ENCODE measurements around the gene SZT2. TPM values are rescaled to one million over a fixed set of nuclear protein-coding genes. Genes with fewer than 3 reads are reported as not detected.

SZT2 gene
- total and polyA plus RNA-seq, 2 of the 13 experiments (the other 11 are each of a cell fraction or from before 2014, with no cell fraction given): 8.0 to 8.8 TPM

DNA sequence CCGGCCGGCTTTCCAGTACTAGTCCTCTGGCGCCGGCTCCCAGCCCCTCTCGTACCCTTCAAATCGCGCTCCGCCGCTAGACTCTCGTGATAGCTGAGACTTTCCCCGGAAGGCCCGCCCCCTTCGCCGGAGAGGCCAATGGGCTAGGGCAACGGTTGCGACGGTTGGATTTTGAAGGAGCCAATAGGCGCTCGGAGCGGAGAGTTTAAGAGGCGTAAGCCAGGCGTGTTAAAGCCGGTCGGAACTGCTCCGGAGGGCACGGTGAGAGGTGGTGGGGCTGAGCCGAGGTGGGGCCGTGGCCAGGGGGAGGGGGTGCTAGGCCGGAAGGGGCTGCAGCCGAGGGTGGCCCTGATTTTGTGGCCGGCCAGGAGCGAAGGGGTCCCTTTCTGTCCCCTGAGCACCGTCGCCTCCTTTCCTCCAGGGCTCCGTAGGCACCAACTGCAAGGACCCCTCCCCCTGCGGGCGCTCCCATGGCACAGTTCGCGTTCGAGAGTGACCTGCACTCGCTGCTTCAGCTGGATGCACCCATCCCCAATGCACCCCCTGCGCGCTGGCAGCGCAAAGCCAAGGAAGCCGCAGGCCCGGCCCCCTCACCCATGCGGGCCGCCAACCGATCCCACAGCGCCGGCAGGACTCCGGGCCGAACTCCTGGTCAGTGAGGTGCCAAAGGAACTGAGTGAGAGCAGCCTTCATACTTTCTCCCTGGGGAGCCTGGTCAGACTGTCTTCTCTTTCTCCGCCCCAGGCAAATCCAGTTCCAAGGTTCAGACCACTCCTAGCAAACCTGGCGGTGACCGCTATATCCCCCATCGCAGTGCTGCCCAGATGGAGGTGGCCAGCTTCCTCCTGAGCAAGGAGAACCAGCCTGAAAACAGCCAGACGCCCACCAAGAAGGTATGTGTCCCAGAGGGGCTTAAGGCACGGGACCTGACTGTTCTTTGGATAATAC is 30.7 kb upstream of the SZT2 start, which contains the start of gene CDC20 (continued):
- TF ChIP-seq PRDM10 (CRISPR knock-in tag; IDR thresholded peaks at IDR 0.05; ENCODE audit: low read depth) (no peak), KDM4B (CRISPR knock-in tag; IDR thresholded peaks at IDR 0.05) (no peak), RFX5 (IDR thresholded peaks at IDR 0.05; ENCODE audit: low read depth, low read length) (no peak), ZNF792 (CRISPR knock-in tag; IDR thresholded peaks at IDR 0.05) (no peak; the same call in 1 of the 2 replicates), ZSCAN29 (CRISPR knock-in tag; conservative IDR thresholded peaks at IDR 0.05) (no peak), ZNF577 (CRISPR knock-in tag; IDR thresholded peaks at IDR 0.05; ENCODE audit: borderline replicate concordance, low read depth) (no peak), ZNF318 (CRISPR knock-in tag; IDR thresholded peaks at IDR 0.05) (no peak), NFE2 (CRISPR knock-in tag; IDR thresholded peaks at IDR 0.05) (no peak), ZNF674 (CRISPR knock-in tag; IDR thresholded peaks at IDR 0.05; ENCODE audit: low read depth) (0 out of 2 replicates have a peak, but pooled peaks have one; percentile 68), ZNF567 (CRISPR knock-in tag; IDR thresholded peaks at IDR 0.05; ENCODE audit: borderline replicate concordance) (no peak)
- TF ChIP-seq, protein P1, sequence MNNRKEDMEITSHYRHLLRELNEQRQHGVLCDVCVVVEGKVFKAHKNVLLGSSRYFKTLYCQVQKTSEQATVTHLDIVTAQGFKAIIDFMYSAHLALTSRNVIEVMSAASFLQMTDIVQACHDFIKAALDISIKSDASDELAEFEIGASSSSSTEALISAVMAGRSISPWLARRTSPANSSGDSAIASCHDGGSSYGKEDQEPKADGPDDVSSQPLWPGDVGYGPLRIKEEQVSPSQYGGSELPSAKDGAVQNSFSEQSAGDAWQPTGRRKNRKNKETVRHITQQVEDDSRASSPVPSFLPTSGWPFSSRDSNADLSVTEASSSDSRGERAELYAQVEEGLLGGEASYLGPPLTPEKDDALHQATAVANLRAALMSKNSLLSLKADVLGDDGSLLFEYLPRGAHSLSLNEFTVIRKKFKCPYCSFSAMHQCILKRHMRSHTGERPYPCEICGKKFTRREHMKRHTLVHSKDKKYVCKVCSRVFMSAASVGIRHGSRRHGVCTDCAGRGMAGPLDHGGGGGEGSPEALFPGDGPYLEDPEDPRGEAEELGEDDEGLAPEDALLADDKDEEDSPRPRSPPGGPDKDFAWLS (CRISPR knock-in tag; IDR thresholded peaks at IDR 0.05; ENCODE audit: borderline replicate concordance): no peak
- TF ChIP-seq, protein P2, sequence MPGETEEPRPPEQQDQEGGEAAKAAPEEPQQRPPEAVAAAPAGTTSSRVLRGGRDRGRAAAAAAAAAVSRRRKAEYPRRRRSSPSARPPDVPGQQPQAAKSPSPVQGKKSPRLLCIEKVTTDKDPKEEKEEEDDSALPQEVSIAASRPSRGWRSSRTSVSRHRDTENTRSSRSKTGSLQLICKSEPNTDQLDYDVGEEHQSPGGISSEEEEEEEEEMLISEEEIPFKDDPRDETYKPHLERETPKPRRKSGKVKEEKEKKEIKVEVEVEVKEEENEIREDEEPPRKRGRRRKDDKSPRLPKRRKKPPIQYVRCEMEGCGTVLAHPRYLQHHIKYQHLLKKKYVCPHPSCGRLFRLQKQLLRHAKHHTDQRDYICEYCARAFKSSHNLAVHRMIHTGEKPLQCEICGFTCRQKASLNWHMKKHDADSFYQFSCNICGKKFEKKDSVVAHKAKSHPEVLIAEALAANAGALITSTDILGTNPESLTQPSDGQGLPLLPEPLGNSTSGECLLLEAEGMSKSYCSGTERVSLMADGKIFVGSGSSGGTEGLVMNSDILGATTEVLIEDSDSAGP (CRISPR knock-in tag; IDR thresholded peaks at IDR 0.05; ENCODE audit: borderline replicate concordance): peak; percentile 64; the same call in 1 of the 2 replicates
